H1 (cell line): Measurements from ENCODE around the gene UTP20. TPM values are rescaled to one million over a fixed set of nuclear protein-coding genes. Genes with fewer than 3 reads are reported as not detected.

Experiments used
- ATF2 ChIP-seq: IDR thresholded peaks from 2 replicates; pipeline ENCODE4 v1.6.1; 2012; ENCODE audit warnings: low read length, inconsistent platforms
- CTCF ChIP-seq, 3 experiments: IDR thresholded peaks; 1 replicate in 2 of 3; 2 replicates in 1 of 3; pipeline versions ENCODE4 v1.5.1 to v1.6.1; 2011; ENCODE audit warnings: low read length in 3 of 3, mild to moderate bottlenecking in 3 of 3, inconsistent platforms in 2 of 3, low read depth in 1 of 3, moderate library complexity in 1 of 3; ENCODE audit not compliant: insufficient read depth in 1 of 3; ENCODE audit errors: control extremely low read depth in 1 of 3
- JUN ChIP-seq: IDR thresholded peaks from 2 replicates; pipeline ENCODE4 v1.6.1; 2011; ENCODE audit warnings: low read depth, mild to moderate bottlenecking, improper control_type of control experiment, low read length
- KDM1A ChIP-seq: fragments of 200-600, 300-600 bp; sonication (generic); IDR thresholded peaks from 2 replicates; pipeline ENCODE4 v1.7.1; 2016; ENCODE audit warnings: mild to moderate bottlenecking, low read length, borderline replicate concordance
- polyA plus RNA-seq, 7 experiments: library from polyadenylated mRNA; depleted of rRNA in 3 of 7; stranded (reverse) in 5 of 7; unstranded in 2 of 7; fragments of >200 nt in 5 of 7; fragments of 200-250 nt in 2 of 7; gene quantifications; 1 replicate in 5 of 7; 2 replicates in 1 of 7; 4 replicates in 1 of 7; pipeline versions ENCODE4 v1.2.1 to v1.2.3, GENCODE V29; 2011 to 2013; ENCODE audit warnings: missing spikeins in 2 of 7, mixed read lengths in 2 of 7
- total RNA-seq: library from RNA; stranded (reverse); fragmentation: NEBNext Ultra II Directional; extraction: Animal tissue kit (Norgen Biotek cat#: 25700); gene quantifications from 2 replicates; pipeline ENCODE4 v1.2.1, GENCODE V29; 2021

UTP20 gene
- total and polyA plus RNA-seq, 2 of the 8 experiments (the other 6 are each of a cell fraction or from before 2014, with no cell fraction given) = 8.5 to 48.4 TPM

GRCh38 chr12:101424620-101425019 lies 144.7 kb downstream of the UTP20 start (continued):
- TF ChIP-seq ATF2 = no peak
- TF ChIP-seq KDM1A = no peak
- no peak for TF ChIP-seq JUN
- no peak for TF ChIP-seq CTCF (IDR thresholded peaks at IDR 0.05; ENCODE audit: control extremely low read depth in 1 of 3, insufficient read depth in 1 of 3, low read depth in 1 of 3, low read length in 3 of 3)
